SK-N-SH (cell line): ENCODE data around the gene MARVELD1. TPM values are rescaled to one million over a fixed set of nuclear protein-coding genes. Genes with fewer than 3 reads are reported as not detected.

ENCODE experiments used
- CTCF ChIA-PET: fragments of 300-600, 350-600 bp; formaldehyde crosslinking; extraction: SDS; loops from one replicate; lab custom pipeline; 2021; lab: Yijun Ruan, JAX
- POLR2A ChIA-PET: fragments of 350-600 bp; sonication (Branson Sonifier 250); formaldehyde crosslinking; extraction: SDS; loops from one replicate; lab custom pipeline; 2020; ENCODE audit warnings: antibody characterized with exemption, inconsistent platforms; lab: Yijun Ruan, JAX
- DNase-seq: peaks from one replicate; pipeline ENCODE4 v3.0.0; 2012
- H2AFZ ChIP-seq: fragments of 200-600 bp; sonication (generic); 2 replicates; pipeline ENCODE4 v1.8.1; 2016; ENCODE audit warnings: antibody characterized with exemption, mild to moderate bottlenecking, low read depth
- H3F3A ChIP-seq: fragments of 200-600 bp; sonication (generic); replicated peaks from 2 replicates; pipeline ENCODE3; 2016; ENCODE audit warnings: antibody characterized with exemption, mild to moderate bottlenecking; ENCODE audit not compliant: insufficient read depth
- H3K27ac ChIP-seq, 2 experiments: fragments of 200-500 bp in 1 of 2; fragments of 200-600 bp in 1 of 2; sonication (Bioruptor generic) in 1 of 2; sonication (generic), shearing (Covaris generic) in 1 of 2; 2 replicates each; pipeline versions ENCODE4 v1.5.1 to v1.6.1; 2014 to 2016; ENCODE audit warnings: low read depth in 2 of 2, inconsistent platforms in 1 of 2, low read length in 1 of 2, mild to moderate bottlenecking in 1 of 2, mixed read lengths in 1 of 2
- H3K27me3 ChIP-seq: fragments of 200-600 bp; sonication (generic), shearing (Covaris generic); 2 replicates; pipeline ENCODE4 v1.6.1; 2016; ENCODE audit warnings: mixed run types; ENCODE audit not compliant: insufficient read depth
- H3K36me3 ChIP-seq, 2 experiments: fragments of 200-500 bp in 1 of 2; fragments of 200-600 bp in 1 of 2; sonication (Bioruptor generic) in 1 of 2; sonication (generic) in 1 of 2; replicated peaks in 1 of 2; 2 replicates each; pipeline versions ENCODE3 to v1.5.1; 2014 to 2016; ENCODE audit warnings: low read length in 1 of 2, mild to moderate bottlenecking in 1 of 2; ENCODE audit not compliant: insufficient read depth in 2 of 2, control insufficient read depth in 1 of 2
- H3K4me1 ChIP-seq, 2 experiments: fragments of 200-500 bp in 1 of 2; fragments of 200-600 bp in 1 of 2; sonication (Bioruptor generic) in 1 of 2; sonication (generic), shearing (Covaris generic) in 1 of 2; 2 replicates each; pipeline versions ENCODE4 v1.5.1 to v1.6.1; 2014 to 2016; ENCODE audit warnings: low read depth in 1 of 2, low read length in 1 of 2, mixed run types in 1 of 2; ENCODE audit not compliant: insufficient read depth in 2 of 2, control insufficient read depth in 1 of 2
- H3K4me2 ChIP-seq: fragments of 200-600 bp; sonication (generic), shearing (Covaris generic); 2 replicates; pipeline ENCODE4 v1.6.1; 2017; ENCODE audit warnings: mixed run types
- H3K4me3 ChIP-seq, 2 experiments: fragments of 200-500 bp in 1 of 2; fragments of 200-600 bp in 1 of 2; sonication (Bioruptor generic) in 1 of 2; sonication (generic), shearing (Covaris generic) in 1 of 2; 2 replicates each; pipeline versions ENCODE4 v1.5.1 to v1.8.1; 2014 to 2016; ENCODE audit warnings: low read depth in 2 of 2, inconsistent platforms in 1 of 2, low read length in 1 of 2, mild to moderate bottlenecking in 1 of 2, mixed read lengths in 1 of 2, moderate library complexity in 1 of 2
- H3K79me2 ChIP-seq: fragments of 200-600 bp; sonication (generic); 2 replicates; pipeline ENCODE4 v1.8.1; 2017; ENCODE audit warnings: mild to moderate bottlenecking; ENCODE audit not compliant: insufficient read depth
- H3K9ac ChIP-seq: fragments of 200-600 bp; sonication (generic); 2 replicates; pipeline ENCODE4 v1.6.1; 2017; ENCODE audit warnings: mixed run types
- H3K9me2 ChIP-seq: fragments of 200-600 bp; sonication (generic); 2 replicates; pipeline ENCODE4 v1.6.1; 2017; ENCODE audit warnings: mixed run types
- H3K9me3 ChIP-seq: fragments of 200-600 bp; sonication (generic); 2 replicates; pipeline ENCODE4 v1.6.1; 2017; ENCODE audit warnings: mixed run types, mild to moderate bottlenecking, moderate library complexity
- H4K20me1 ChIP-seq: fragments of 200-600 bp; sonication (generic); 2 replicates; pipeline ENCODE4 v1.6.1; 2017; ENCODE audit warnings: mild to moderate bottlenecking, mixed run types; ENCODE audit not compliant: insufficient read depth
- CHD2 ChIP-seq: fragments of 150-350 bp; IDR thresholded peaks from 2 replicates; pipeline ENCODE4 v1.6.1; 2018; ENCODE audit warnings: low read length; ENCODE audit not compliant: partially characterized antibody
- ELF1 ChIP-seq: IDR thresholded peaks from 2 replicates; pipeline ENCODE4 v1.4.0; 2012
- FOXJ3 ChIP-seq: sonication (generic); formaldehyde crosslinking; IDR thresholded peaks from 2 replicates; pipeline ENCODE4 v1.5.1; 2020; ENCODE audit warnings: mild to moderate bottlenecking, missing genetic modification reagents
- MEF2A ChIP-seq: IDR thresholded peaks from 2 replicates; pipeline ENCODE4 v1.4.0; 2012; ENCODE audit warnings: low read depth, borderline replicate concordance
- MXI1 ChIP-seq: IDR thresholded peaks from 2 replicates; pipeline ENCODE4 v1.6.1; 2012; ENCODE audit warnings: mild to moderate bottlenecking, low read depth, low read length, improper control_type of control experiment
- NRF1 ChIP-seq: IDR thresholded peaks from 2 replicates; pipeline ENCODE4 v1.6.1; 2012; ENCODE audit warnings: low read depth, mild to moderate bottlenecking, low read length
- POLR2AphosphoS5 ChIP-seq: IDR thresholded peaks from 2 replicates; pipeline ENCODE4 v1.6.1; 2012; ENCODE audit warnings: low read depth, low read length
- RAD21 ChIP-seq: IDR thresholded peaks from 2 replicates; pipeline ENCODE4 v1.6.1; 2012; ENCODE audit warnings: mild to moderate bottlenecking, low read length
- RCOR1 ChIP-seq: fragments of 150-350 bp; IDR thresholded peaks from 2 replicates; pipeline ENCODE4 v1.6.1; 2017; ENCODE audit warnings: antibody characterized with exemption, low read length
- RFX5 ChIP-seq: IDR thresholded peaks from 2 replicates; pipeline ENCODE4 v1.6.1; 2012; ENCODE audit warnings: mild to moderate bottlenecking, improper control_type of control experiment, low read length
- TEAD4 ChIP-seq: IDR thresholded peaks from 2 replicates; pipeline ENCODE4 v1.4.0; 2012; ENCODE audit warnings: mild to moderate bottlenecking, borderline replicate concordance; ENCODE audit not compliant: insufficient read depth
- YY1 ChIP-seq: IDR thresholded peaks from 2 replicates; pipeline ENCODE4 v1.4.0; 2012; ENCODE audit warnings: low read depth, mild to moderate bottlenecking
- WGBS: methylation state at CpG from one replicate; pipeline ENCODE4 v1.1.6; 2017; ENCODE audit warnings: low lambda C conversion rate; 5-methylcytosine and 5-hydroxymethylcytosine counted together
- polyA plus RNA-seq, 3 experiments: library from polyadenylated mRNA; depleted of rRNA; stranded (reverse); fragments of >200 nt; gene quantifications; 2 replicates each; pipeline ENCODE4 v1.2.3, GENCODE V29; 2012
- TF ChIP-seq, protein P1 (sequence below): IDR thresholded peaks from 2 replicates; pipeline ENCODE4 v1.4.0; 2012; ENCODE audit warnings: low read depth, borderline replicate concordance
- TF ChIP-seq, protein P2 (sequence below): fragments of 150-350 bp; IDR thresholded peaks from 2 replicates; pipeline ENCODE4 v1.6.1; 2016; ENCODE audit warnings: mild to moderate bottlenecking, low read depth, low read length
- TF ChIP-seq, protein P3 (sequence below): IDR thresholded peaks from 2 replicates; pipeline ENCODE4 v1.4.0; 2012; ENCODE audit warnings: low read depth
- TF ChIP-seq, protein P4 (sequence below): IDR thresholded peaks from 2 replicates; pipeline ENCODE4 v1.4.0; 2012; ENCODE audit warnings: low read depth, borderline replicate concordance
- TF ChIP-seq, protein P5 (sequence below): fragments of 150-350 bp; IDR thresholded peaks from 2 replicates; pipeline ENCODE4 v1.6.1; 2017; ENCODE audit warnings: antibody characterized with exemption, low read length, low read depth, borderline replicate concordance

The MARVELD1 gene
- polyA plus RNA-seq, 1 of the 3 experiments (the other 2 are of a cell fraction): 53.0 TPM

DNA sequence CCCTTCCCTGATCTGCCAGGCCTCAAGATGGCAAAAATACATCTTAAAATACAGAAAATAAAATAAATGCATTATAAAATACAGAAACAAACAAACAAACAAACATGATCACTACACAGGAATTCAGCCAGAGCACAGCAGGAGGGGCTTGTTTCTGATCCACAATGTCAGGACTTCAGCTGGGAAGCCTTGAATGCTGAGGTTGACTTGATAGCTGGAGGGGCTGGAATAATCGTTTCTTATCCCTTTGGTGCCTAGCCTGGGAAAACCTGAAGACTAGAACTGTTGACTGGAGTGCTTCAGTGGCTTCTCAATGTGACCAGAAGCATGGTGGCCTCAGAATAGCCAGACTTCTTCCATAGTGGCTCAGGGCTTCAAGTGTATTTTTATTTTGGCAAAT lies 9.2 kb upstream of the MARVELD1 start:
- CTCF ChIA-PET: interaction anchor here (1.3 to 25.0 kb wide), 5 partner anchors 9 to 151 kb away, joined by 3 to 687 read pairs (median 27); partner anchors contain the start of genes AVPI1, MARVELD1 and ZFYVE27
- Histone ChIP-seq H3K36me3 (no peaks in the 10 kb centered on the region), H3K9me3 (no peaks in the 10 kb centered on the region), H3K27ac (no peak overlapping the region), H3F3A (no peaks in the 10 kb centered on the region), H2AFZ (no peak overlapping the region), H3K79me2 (no peaks in the 10 kb centered on the region), H3K4me1 (peaks cover 0 to 10% of the 10 kb centered on the region in 2 experiments; a peak in 1 of 4 replicates), H4K20me1 (no peaks in the 10 kb centered on the region), H3K9ac (no peak overlapping the region), H3K4me3 (no peak overlapping the region), H3K4me2 (no peak overlapping the region), H3K27me3 (no peaks in the 10 kb centered on the region), H3K9me2 (no peaks in the 10 kb centered on the region)
- no peak for TF ChIP-seq NRF1
- TF ChIP-seq FOXJ3: no peak
- TF ChIP-seq, protein P1, sequence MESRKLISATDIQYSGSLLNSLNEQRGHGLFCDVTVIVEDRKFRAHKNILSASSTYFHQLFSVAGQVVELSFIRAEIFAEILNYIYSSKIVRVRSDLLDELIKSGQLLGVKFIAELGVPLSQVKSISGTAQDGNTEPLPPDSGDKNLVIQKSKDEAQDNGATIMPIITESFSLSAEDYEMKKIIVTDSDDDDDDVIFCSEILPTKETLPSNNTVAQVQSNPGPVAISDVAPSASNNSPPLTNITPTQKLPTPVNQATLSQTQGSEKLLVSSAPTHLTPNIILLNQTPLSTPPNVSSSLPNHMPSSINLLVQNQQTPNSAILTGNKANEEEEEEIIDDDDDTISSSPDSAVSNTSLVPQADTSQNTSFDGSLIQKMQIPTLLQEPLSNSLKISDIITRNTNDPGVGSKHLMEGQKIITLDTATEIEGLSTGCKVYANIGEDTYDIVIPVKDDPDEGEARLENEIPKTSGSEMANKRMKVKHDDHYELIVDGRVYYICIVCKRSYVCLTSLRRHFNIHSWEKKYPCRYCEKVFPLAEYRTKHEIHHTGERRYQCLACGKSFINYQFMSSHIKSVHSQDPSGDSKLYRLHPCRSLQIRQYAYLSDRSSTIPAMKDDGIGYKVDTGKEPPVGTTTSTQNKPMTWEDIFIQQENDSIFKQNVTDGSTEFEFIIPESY: no peak
- TF ChIP-seq TEAD4: no peak
- no peak for TF ChIP-seq CHD2
- TF ChIP-seq, protein P2, sequence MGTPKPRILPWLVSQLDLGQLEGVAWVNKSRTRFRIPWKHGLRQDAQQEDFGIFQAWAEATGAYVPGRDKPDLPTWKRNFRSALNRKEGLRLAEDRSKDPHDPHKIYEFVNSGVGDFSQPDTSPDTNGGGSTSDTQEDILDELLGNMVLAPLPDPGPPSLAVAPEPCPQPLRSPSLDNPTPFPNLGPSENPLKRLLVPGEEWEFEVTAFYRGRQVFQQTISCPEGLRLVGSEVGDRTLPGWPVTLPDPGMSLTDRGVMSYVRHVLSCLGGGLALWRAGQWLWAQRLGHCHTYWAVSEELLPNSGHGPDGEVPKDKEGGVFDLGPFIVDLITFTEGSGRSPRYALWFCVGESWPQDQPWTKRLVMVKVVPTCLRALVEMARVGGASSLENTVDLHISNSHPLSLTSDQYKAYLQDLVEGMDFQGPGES: no peak
- no peak for TF ChIP-seq RFX5
- TF ChIP-seq POLR2AphosphoS5: no peak
- TF ChIP-seq ELF1: no peak
- no peak for TF ChIP-seq MEF2A
- TF ChIP-seq, protein P3, sequence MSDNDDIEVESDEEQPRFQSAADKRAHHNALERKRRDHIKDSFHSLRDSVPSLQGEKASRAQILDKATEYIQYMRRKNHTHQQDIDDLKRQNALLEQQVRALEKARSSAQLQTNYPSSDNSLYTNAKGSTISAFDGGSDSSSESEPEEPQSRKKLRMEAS: no peak
- TF ChIP-seq, protein P4, sequence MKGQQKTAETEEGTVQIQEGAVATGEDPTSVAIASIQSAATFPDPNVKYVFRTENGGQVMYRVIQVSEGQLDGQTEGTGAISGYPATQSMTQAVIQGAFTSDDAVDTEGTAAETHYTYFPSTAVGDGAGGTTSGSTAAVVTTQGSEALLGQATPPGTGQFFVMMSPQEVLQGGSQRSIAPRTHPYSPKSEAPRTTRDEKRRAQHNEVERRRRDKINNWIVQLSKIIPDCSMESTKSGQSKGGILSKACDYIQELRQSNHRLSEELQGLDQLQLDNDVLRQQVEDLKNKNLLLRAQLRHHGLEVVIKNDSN: no peak
- no peak for TF ChIP-seq RAD21
- no peak for TF ChIP-seq RCOR1
- TF ChIP-seq, protein P5, sequence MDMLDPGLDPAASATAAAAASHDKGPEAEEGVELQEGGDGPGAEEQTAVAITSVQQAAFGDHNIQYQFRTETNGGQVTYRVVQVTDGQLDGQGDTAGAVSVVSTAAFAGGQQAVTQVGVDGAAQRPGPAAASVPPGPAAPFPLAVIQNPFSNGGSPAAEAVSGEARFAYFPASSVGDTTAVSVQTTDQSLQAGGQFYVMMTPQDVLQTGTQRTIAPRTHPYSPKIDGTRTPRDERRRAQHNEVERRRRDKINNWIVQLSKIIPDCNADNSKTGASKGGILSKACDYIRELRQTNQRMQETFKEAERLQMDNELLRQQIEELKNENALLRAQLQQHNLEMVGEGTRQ: no peak
- TF ChIP-seq YY1: no peak
- no peak for TF ChIP-seq MXI1
- no peak for DNase-seq
- POLR2A ChIA-PET: no interaction called here
- 88% methylated on average over 1 of the region's 1 CpG for WGBS
